GM12878 (cell line): ENCODE results near the gene POLN. TPM values are rescaled to one million over a fixed set of nuclear protein-coding genes. Genes with fewer than 3 reads are reported as not detected.

Experiments used
- ATAC-seq: fragments of 200-7000 bp; cut with Tn5 transposase; 3 replicates; pipeline ENCODE4 v1.9.1; 2020; ENCODE audit warnings: mild to moderate bottlenecking, moderate library complexity
- BruUV-seq: library from RNA; stranded (reverse); fragments of 400-500 nt; replicated peaks from 2 replicates; lab custom pipeline; 2021; lab: Mats Ljungman, UMichigan
- CTCF ChIA-PET: fragments of 300-600 bp; sonication (Branson Sonifier 250); formaldehyde crosslinking; extraction: SDS; loops from one replicate; lab custom pipeline; 2021; ENCODE audit warnings: inconsistent platforms; lab: Yijun Ruan, JAX
- POLR2A ChIA-PET: fragments of 350-600 bp; formaldehyde crosslinking; extraction: SDS; loops from one replicate; lab custom pipeline; 2021; ENCODE audit warnings: inconsistent platforms; lab: Charles Lee
- RAD21 ChIA-PET: fragments of 300-600 bp; sonication (Branson Sonifier 250); formaldehyde crosslinking; loops from one replicate; lab custom pipeline; 2023; ENCODE audit warnings: antibody characterized with exemption; ENCODE audit not compliant: unreplicated experiment; lab: Charles Lee
- SMC1A ChIA-PET: fragments of 300-600 bp; sonication (Branson Sonifier 250); formaldehyde crosslinking; loops from one replicate; lab custom pipeline; 2023; ENCODE audit not compliant: unreplicated experiment, uncharacterized antibody; lab: Charles Lee
- DNase-seq: peaks from one replicate; pipeline ENCODE4 v3.0.0-alpha.2; 2011; ENCODE audit warnings: low read depth, low spot score
- FAIRE-seq: peaks from 3 replicates; lab custom pipeline; 2011; peaks lifted over from hg19 to GRCh38; lab: Jason Lieb, UNC
- H2AFZ ChIP-seq: 2 replicates; pipeline ENCODE4 v1.6.0; 2011; ENCODE audit warnings: low read depth, low read length, control low read depth; ENCODE audit not compliant: control insufficient read depth
- H3K27ac ChIP-seq: 2 replicates; pipeline ENCODE4 v1.5.1; 2011; ENCODE audit warnings: control low read depth; ENCODE audit not compliant: control insufficient read depth, insufficient read depth
- H3K27me3 ChIP-seq, 2 experiments: replicated peaks in 1 of 2; 2 replicates each; pipeline versions ENCODE4 v1.6.0 to v1.6.1; 2011; ENCODE audit warnings: low read length in 1 of 2; ENCODE audit not compliant: control insufficient read depth in 2 of 2, insufficient read depth in 2 of 2
- H3K36me3 ChIP-seq, 2 experiments: 2 replicates each; pipeline ENCODE4 v1.5.1; 2011; ENCODE audit warnings: low read length in 1 of 2; ENCODE audit not compliant: control insufficient read depth in 2 of 2, insufficient read depth in 2 of 2
- H3K4me1 ChIP-seq: 2 replicates; pipeline ENCODE4 v1.6.1; 2011; ENCODE audit warnings: mild to moderate bottlenecking, low read length, moderate library complexity, mixed read lengths; ENCODE audit not compliant: control insufficient read depth, insufficient read depth
- H3K4me2 ChIP-seq: 2 replicates; pipeline ENCODE4 v1.6.0; 2011; ENCODE audit warnings: control low read depth; ENCODE audit not compliant: control insufficient read depth, insufficient read depth
- H3K4me3 ChIP-seq: fragments of 200-600 bp; sonication (generic); 2 replicates; pipeline ENCODE4 v1.5.1; 2016
- H3K79me2 ChIP-seq: 2 replicates; pipeline ENCODE4 v1.6.0; 2011; ENCODE audit warnings: low read length; ENCODE audit not compliant: control insufficient read depth, insufficient read depth
- H3K9ac ChIP-seq: 2 replicates; pipeline ENCODE4 v1.8.0; 2011; ENCODE audit warnings: low read length, control low read depth, mixed read lengths; ENCODE audit not compliant: control insufficient read depth, insufficient read depth
- H3K9me3 ChIP-seq: replicated peaks from 3 replicates; pipeline ENCODE4 v1.5.1; 2011; ENCODE audit warnings: mild to moderate bottlenecking, low read length; ENCODE audit not compliant: control insufficient read depth, insufficient read depth
- H4K20me1 ChIP-seq: 2 replicates; pipeline ENCODE4 v1.6.0; 2011; ENCODE audit not compliant: control insufficient read depth, insufficient read depth
- BCL11A ChIP-seq: IDR thresholded peaks from 2 replicates; pipeline ENCODE4 v1.6.1; 2011; ENCODE audit warnings: low read depth, low read length
- BMI1 ChIP-seq: fragments of 450-650 bp; IDR thresholded peaks from 2 replicates; pipeline ENCODE4 v1.6.1; 2016; ENCODE audit warnings: mild to moderate bottlenecking, moderate library complexity, borderline replicate concordance
- DPF2 ChIP-seq: fragments of 450-650 bp; IDR thresholded peaks from 2 replicates; pipeline ENCODE4 v1.6.1; 2017; ENCODE audit warnings: mild to moderate bottlenecking
- GABPA ChIP-seq: IDR thresholded peaks from 2 replicates; pipeline ENCODE4 v1.6.1; 2014; ENCODE audit warnings: antibody characterized with exemption, low read depth, mild to moderate bottlenecking, inconsistent platforms
- HDAC2 ChIP-seq: fragments of 200-600 bp; sonication (generic); IDR thresholded peaks from 2 replicates; pipeline ENCODE4 v1.6.1; 2017
- JUND ChIP-seq: IDR thresholded peaks from 2 replicates; pipeline ENCODE4 v1.6.1; 2012; ENCODE audit warnings: low read depth, mild to moderate bottlenecking, low read length, improper control_type of control experiment, moderate library complexity
- MTA3 ChIP-seq: IDR thresholded peaks from 2 replicates; pipeline ENCODE4 v1.6.1; 2012; ENCODE audit warnings: low read length, inconsistent platforms, borderline replicate concordance
- MYC ChIP-seq: IDR thresholded peaks from 2 replicates; pipeline ENCODE4 v1.6.1; 2011; ENCODE audit warnings: mild to moderate bottlenecking, low read length, moderate library complexity, inconsistent platforms; ENCODE audit not compliant: insufficient read depth, insufficient replicate concordance, insufficient read length, severe bottlenecking
- NKRF ChIP-seq: fragments of 450-650 bp; conservative IDR thresholded peaks from 2 replicates; pipeline ENCODE4 v1.6.1; 2017; ENCODE audit warnings: mild to moderate bottlenecking, moderate library complexity
- NR2F1 ChIP-seq: fragments of 450-650 bp; conservative IDR thresholded peaks from 2 replicates; pipeline ENCODE4 v1.6.1; 2017; ENCODE audit warnings: mild to moderate bottlenecking
- PRDM15 ChIP-seq: fragments of 450-650 bp; formaldehyde crosslinking; IDR thresholded peaks from 2 replicates; pipeline ENCODE4 v1.4.0; 2020; ENCODE audit warnings: mild to moderate bottlenecking, moderate library complexity
- RBBP5 ChIP-seq: fragments of 200-600 bp; sonication (generic); conservative IDR thresholded peaks from 2 replicates; pipeline ENCODE4 v1.6.1; 2016
- STAT3 ChIP-seq: IDR thresholded peaks from 2 replicates; pipeline ENCODE4 v1.6.1; 2011; ENCODE audit warnings: low read depth, low read length, improper control_type of control experiment
- SUPT20H ChIP-seq: IDR thresholded peaks from 2 replicates; pipeline ENCODE4 v1.6.1; 2011; ENCODE audit warnings: low read depth, mild to moderate bottlenecking, low read length, moderate library complexity, borderline replicate concordance; ENCODE audit not compliant: control insufficient read depth
- TCF3 ChIP-seq: IDR thresholded peaks from 2 replicates; pipeline ENCODE4 v1.6.1; 2012; ENCODE audit warnings: low read depth, mild to moderate bottlenecking, low read length, borderline replicate concordance; ENCODE audit not compliant: insufficient read depth
- ZBTB4 ChIP-seq: fragments of 450-650 bp; formaldehyde crosslinking; IDR thresholded peaks from 2 replicates; pipeline ENCODE4 v1.4.0; 2022; ENCODE audit warnings: mild to moderate bottlenecking, moderate library complexity
- WGBS: methylation state at CpG from one replicate; pipeline ENCODE4 v1.1.6; 2016; ENCODE audit warnings: low lambda C conversion rate; ENCODE audit not compliant: insufficient replicate concordance, insufficient coverage; ENCODE audit errors: missing lambda C conversion rate; 5-methylcytosine and 5-hydroxymethylcytosine counted together
- in situ Hi-C: fragments of 300-500 bp; cut with MboI; formaldehyde crosslinking; loops from 9 replicates; pipeline ENCODE4 v1.14.3; 2018; ENCODE audit warnings: mixed read lengths
- intact Hi-C: fragments of 100-400 bp; cut with micrococcal nuclease; formaldehyde crosslinking; loops from one replicate; pipeline ENCODE4 v1.14.2; 2022; ENCODE audit not compliant: unreplicated experiment
- polyA plus RNA-seq, 11 experiments: library from polyadenylated mRNA; depleted of rRNA in 4 of 11; unstranded in 6 of 11; stranded (reverse) in 5 of 11; fragments of >200 nt; fragmentation: Nextera tagmentation in 4 of 11; fragmentation: Illumina TruSeq in 1 of 11; extraction: Ambion mirVana in 4 of 11; extraction: Trizol in 1 of 11; gene quantifications; 1 replicate in 1 of 11; 2 replicates in 10 of 11; pipeline versions ENCODE4 v1.2.1 to v1.2.3, GENCODE V29; 2011 to 2016; ENCODE audit warnings: inconsistent platforms in 2 of 11, missing spikeins in 2 of 11, low read depth in 1 of 11
- total RNA-seq, 4 experiments: library from RNA; depleted of rRNA in 3 of 4; stranded (reverse); fragments of >200 nt in 3 of 4; fragmentation: Illumina TruSeq in 1 of 4; extraction: Trizol in 1 of 4; gene quantifications; 2 replicates each; pipeline versions ENCODE4 v1.2.1 to v1.2.3, GENCODE V29; 2013 to 2021

The POLN gene
- total and polyA plus RNA-seq, 10 of the 15 experiments (the other 5 are each of a cell fraction or from before 2014, with no cell fraction given): 0.09 to 2.0 (median 0.95) TPM; not detected in 1

GRCh38 chr4:2159931-2160330 lies 82.0 kb downstream of the POLN start:
- Histone ChIP-seq H3K27ac (no peak overlapping the region), H3K4me3 (no peak overlapping the region), H3K9me3 (no peaks in the 10 kb centered on the region), H3K4me2 (no peak overlapping the region), H3K4me1 (no peaks in the 10 kb centered on the region), H2AFZ (no peak overlapping the region), H3K9ac (no peak overlapping the region), H3K36me3 (no peaks in the 10 kb centered on the region), H3K27me3 (no peaks in the 10 kb centered on the region), H4K20me1 (no peaks in the 10 kb centered on the region), H3K79me2 (no peaks in the 10 kb centered on the region)
- ChIA-PET POLR2A (no interaction called here), SMC1A (interaction anchor here (0.6 kb wide), 1 partner anchor 1922 kb away, joined by 4 read pairs; no protein-coding TSS in a partner anchor), RAD21 (no interaction called here), CTCF (interaction anchor here (1.2 kb wide), 1 partner anchor 9 kb away, joined by 3 read pairs; no protein-coding TSS in a partner anchor)
- WGBS: 93% methylated on average over 2 of the region's 2 CpGs
- no peak for ATAC-seq
- DNase-seq: no peak
- in situ Hi-C loops (no loop called here), intact Hi-C loops (no loop called here)
- BruUV-seq: no TSS peak
- no peak for FAIRE-seq
- no peak for TF ChIP-seq MTA3
- no peak for TF ChIP-seq TCF3
- no peak for TF ChIP-seq JUND
- TF ChIP-seq HDAC2: no peak
- no peak for TF ChIP-seq STAT3
- TF ChIP-seq BCL11A: no peak
- TF ChIP-seq NR2F1: no peak
- no peak for TF ChIP-seq DPF2
- TF ChIP-seq GABPA: no peak
- TF ChIP-seq SUPT20H: no peak
- no peak for TF ChIP-seq RBBP5
- no peak for TF ChIP-seq BMI1
- TF ChIP-seq NKRF: no peak
- TF ChIP-seq PRDM15: no peak
- no peak for TF ChIP-seq ZBTB4
- no peak for TF ChIP-seq MYC
